ENCODE measurements around the gene TMC6.
"Not testable (repeated sequence)": the region's sequence is repeated elsewhere in the genome, so short reads cannot be mapped to it uniquely, and the experiment has no call there.

TMC6 gene, protein sequence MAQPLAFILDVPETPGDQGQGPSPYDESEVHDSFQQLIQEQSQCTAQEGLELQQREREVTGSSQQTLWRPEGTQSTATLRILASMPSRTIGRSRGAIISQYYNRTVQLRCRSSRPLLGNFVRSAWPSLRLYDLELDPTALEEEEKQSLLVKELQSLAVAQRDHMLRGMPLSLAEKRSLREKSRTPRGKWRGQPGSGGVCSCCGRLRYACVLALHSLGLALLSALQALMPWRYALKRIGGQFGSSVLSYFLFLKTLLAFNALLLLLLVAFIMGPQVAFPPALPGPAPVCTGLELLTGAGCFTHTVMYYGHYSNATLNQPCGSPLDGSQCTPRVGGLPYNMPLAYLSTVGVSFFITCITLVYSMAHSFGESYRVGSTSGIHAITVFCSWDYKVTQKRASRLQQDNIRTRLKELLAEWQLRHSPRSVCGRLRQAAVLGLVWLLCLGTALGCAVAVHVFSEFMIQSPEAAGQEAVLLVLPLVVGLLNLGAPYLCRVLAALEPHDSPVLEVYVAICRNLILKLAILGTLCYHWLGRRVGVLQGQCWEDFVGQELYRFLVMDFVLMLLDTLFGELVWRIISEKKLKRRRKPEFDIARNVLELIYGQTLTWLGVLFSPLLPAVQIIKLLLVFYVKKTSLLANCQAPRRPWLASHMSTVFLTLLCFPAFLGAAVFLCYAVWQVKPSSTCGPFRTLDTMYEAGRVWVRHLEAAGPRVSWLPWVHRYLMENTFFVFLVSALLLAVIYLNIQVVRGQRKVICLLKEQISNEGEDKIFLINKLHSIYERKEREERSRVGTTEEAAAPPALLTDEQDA

DNA sequence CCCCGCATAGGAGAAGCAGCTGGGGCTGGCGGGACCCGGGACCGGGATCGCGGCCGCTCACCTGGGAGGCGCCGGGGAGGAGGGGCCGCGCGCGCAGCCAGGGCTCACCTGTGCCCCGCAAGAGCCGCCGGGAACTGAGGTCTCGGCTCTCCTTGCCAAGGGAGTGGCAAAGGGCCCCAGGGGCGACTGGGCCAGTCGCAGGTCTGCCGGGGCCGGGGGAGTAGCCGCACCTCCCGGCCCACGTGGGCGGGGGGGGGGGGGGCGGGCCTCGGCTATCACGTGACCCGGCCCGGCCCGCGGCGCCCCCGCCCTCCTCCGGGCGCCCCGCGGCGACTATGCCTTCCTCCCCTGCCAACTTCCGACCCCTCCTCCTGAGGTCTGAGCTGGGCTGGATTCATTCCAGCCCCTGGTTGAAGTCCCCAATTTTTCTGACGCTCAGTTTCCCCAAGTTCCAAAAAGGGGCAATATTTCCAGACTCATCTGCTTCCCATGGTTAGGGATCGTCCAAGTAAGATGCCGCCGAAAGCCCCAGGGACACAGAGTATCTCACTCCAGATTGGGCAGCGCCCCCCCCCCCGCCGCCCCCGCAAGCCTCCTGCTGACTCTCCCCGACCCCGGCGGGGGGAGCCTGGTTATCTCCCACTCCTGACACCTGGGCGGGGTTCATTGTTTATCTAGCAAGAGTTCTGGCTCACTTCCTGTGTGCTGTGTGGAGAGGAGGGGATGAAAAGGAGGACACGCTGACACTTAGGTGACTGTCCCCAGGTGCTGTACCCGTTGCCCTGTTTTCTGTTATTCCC is at the start of gene TMC6:
Gene TMC6 (minus strand): TSS at position 205 of the 800 bp plus-strand sequence. CDS start 1,923 bp downstream, outside the sequence.
- peak; percentile 82 for DNase-seq

DNA sequence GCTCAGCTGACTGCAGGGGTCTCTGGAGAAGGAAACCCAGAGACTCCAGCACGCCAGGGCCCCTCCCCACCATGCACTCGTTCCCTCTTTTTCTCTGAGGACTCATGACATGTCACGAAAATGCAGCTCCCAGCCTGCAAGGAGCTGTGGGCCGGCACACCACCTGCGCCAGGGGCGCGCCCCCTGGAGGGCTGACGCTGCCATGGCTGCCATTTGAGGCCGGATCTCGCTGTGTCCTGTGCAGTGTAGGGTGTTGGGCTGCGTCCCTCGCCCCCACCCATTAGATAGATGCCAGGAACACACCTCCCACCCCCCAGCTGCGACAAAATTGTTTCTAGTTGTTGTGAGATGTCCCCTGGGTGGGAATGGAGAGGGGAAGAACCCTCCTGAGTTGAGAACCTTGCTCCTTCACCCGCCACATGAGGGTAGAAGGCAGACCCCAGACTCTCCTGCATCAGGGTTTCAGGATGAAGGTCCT is 48.0 kb upstream of the TMC6 start:
- no peak for DNase-seq

DNA sequence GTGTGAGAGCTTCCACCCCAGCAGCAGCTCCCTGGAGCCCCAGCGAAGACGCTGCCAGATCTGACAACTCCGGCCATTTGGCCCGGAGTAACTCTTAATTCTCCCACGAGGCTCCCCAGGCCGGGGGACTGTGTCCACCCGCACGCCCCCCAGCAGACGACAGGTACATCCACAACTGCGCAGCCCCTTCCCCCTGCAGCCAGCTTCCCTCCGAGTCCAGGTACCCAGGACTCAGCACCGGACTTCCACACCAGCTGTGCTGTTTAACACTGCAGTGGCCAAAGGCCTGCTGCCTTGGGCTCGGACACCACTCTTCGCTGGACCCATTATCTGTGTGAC is 47.1 kb upstream of the TMC6 start:
- no peak for DNase-seq

DNA sequence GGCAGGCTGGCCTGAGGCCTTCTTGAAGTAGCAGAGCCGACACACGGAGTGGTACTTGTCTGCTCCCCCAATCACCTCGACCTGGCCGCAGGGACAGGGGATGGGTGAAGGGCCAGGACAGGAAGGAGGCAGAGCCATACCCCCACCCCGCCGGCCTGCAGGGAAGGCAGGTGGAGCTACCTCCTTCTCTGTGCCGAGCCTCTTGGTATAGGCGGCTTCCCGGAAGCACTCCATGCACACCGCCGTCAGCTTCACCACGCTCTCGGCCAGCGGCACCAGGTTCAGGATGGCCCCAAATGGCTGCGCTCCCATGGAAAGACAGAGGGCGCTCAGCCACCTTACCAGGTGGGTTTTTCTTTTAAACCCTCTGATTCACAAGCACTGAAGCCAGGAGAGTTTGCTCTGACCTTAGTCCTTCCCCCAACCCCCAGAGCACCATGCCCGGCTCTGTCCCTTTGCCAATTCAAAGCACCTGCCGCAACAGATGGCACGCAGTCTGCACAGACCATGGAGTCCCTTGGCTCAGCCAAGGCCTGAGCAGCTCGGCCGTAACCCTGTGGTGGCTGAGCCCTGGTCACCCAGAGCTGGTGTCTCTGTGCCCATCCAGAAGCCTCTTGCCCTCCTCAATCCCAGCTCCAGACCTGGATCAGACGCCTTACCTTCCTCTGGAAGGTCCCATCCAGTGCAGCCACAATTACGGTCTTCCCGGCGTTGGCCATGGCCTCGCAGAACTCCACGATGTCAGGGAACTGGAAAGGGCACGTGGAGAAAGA is 46.5 kb upstream of the TMC6 start:
- peak; percentile 63 for DNase-seq

DNA sequence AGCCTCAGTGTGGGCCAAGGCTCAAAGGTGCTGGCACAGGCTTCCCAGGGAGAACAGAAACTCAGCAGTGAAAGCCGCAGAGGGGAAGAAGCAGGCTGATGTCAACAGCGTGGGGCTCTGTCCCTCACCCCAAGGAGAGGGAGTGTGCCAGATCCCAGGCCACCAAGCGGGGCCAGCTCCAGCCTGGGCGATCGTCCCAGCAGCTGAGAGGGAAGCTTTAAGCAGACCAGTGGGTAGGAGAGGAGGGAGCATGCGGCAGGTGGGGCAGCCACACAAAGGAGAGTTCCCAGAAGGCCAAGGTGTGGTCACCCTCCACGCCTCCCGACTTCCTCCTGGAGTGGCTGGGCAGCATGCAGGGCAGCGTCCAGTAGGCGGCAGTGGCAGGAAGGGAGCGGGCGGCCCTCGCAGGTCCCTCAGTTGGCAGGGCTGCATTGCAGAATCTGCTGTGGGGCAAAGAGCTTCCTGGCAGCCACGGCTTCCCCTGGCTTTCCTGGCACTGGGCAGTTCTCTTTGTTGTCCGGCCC is 45.9 kb upstream of the TMC6 start:
- DNase-seq, result no peak

DNA sequence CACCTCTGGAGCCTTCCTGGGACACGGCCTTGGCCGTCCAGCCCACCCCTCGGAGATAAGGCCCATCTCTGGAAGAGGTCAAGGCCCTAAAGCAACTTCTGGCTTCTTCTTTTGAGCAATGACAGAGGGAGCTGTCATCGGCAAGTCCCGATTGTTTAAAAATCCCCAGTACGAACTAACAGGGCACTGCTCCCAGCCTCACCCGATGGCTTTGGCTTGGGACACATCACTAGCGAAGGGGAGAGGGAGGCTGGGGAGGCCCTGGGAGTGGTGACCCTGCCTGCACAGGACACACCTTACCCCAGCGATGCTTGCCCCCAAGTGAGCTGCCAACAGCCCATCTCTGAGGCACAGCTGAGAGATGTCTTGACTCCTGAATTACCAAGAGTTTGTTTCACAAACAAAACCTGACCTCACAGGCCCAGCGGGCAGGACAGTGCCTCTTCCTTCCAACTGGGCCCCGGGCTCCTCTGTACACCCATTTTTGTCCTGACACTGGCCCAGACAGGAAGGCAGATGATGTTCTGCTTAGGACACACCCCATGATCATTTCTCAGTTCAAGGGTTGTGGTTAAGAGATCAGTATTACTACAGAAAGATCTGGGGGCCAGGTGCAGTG is 44.7 kb upstream of the TMC6 start:
- no peak for DNase-seq

DNA sequence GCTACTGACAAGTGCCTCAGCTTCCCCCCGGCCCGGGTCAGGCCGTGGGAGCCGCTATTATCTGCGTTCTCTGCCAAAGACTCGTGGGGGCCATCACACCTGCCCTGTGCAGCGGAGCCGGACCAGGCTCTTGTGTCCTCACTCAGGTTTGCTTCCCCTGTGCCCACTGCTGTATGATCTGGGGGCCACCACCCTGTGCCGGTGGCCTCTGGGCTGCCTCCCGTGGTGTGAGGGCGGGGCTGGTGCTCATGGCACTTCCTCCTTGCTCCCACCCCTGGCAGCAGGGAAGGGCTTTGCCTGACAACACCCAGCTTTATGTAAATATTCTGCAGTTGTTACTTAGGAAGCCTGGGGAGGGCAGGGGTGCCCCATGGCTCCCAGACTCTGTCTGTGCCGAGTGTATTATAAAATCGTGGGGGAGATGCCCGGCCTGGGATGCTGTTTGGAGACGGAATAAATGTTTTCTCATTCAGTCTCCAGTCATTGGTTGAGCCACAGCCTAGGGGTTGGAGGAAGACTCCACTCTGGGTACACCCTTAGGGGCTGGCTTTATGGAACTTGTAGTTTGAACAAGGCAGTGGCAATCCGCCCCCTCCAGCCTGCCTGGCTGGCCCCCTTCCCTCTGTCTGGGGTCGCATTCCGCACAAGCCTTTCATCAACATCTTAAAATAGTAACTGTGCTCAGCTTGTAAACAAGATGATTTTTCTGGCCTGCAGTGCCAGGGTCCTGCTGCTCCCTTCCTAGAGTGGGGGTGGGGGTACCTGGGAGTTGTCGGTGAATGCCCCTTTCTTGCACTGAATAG is 43.9 kb upstream of the TMC6 start:
- peak; percentile 24 for DNase-seq

DNA sequence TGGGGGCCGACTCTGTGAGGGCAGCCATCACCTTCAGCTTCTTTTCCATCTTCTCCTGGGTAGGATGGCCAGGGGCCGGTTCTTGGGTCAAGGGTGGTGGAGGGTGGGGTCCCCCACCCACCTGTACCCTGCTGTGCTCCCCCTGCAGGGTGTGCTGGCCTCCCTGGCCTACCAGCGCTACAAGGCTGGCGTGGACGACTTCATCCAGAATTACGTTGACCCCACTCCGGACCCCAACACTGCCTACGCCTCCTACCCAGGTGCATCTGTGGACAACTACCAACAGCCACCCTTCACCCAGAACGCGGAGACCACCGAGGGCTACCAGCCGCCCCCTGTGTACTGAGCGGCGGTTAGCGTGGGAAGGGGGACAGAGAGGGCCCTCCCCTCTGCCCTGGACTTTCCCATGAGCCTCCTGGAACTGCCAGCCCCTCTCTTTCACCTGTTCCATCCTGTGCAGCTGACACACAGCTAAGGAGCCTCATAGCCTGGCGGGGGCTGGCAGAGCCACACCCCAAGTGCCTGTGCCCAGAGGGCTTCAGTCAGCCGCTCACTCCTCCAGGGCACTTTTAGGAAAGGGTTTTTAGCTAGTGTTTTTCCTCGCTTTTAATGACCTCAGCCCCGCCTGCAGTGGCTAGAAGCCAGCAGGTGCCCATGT is 43.2 kb upstream of the TMC6 start:
- not testable (repeated sequence) for DNase-seq

DNA sequence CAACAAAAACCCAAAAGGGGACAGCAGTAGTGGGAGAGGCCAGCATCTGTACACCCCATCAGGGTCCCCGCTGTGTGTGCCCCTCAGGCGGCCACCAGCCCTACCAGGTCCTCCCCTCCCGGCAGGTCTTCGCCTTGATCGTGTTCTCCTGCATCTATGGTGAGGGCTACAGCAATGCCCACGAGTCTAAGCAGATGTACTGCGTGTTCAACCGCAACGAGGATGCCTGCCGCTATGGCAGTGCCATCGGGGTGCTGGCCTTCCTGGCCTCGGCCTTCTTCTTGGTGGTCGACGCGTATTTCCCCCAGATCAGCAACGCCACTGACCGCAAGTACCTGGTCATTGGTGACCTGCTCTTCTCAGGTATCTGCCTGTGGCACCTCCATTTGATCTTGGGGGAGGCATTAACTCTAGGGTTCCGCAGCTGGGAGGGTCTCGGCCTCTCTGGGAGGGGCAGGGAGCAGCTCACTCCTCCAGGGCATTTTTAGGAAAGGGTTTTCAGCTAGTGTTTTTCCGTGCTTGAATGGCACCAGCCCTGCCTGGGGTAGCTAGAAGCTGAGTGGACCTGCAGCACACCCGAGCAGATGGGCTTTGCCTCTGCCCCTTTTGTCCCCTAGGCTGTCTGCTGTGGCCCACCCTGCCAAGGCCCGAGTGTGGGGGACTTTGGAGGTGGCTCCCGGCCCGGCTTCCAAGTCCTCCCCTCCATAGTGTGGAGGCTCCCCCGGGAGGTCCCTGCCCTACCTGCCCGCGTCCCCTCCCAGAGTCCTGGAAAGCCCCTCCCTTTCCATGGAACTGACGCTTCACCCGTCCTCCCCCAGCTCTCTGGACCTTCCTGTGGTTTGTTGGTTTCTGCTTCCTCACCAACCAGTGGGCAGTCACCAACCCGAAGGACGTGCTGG is 42.4 kb upstream of the TMC6 start:
- DNase-seq, result no peak

DNA sequence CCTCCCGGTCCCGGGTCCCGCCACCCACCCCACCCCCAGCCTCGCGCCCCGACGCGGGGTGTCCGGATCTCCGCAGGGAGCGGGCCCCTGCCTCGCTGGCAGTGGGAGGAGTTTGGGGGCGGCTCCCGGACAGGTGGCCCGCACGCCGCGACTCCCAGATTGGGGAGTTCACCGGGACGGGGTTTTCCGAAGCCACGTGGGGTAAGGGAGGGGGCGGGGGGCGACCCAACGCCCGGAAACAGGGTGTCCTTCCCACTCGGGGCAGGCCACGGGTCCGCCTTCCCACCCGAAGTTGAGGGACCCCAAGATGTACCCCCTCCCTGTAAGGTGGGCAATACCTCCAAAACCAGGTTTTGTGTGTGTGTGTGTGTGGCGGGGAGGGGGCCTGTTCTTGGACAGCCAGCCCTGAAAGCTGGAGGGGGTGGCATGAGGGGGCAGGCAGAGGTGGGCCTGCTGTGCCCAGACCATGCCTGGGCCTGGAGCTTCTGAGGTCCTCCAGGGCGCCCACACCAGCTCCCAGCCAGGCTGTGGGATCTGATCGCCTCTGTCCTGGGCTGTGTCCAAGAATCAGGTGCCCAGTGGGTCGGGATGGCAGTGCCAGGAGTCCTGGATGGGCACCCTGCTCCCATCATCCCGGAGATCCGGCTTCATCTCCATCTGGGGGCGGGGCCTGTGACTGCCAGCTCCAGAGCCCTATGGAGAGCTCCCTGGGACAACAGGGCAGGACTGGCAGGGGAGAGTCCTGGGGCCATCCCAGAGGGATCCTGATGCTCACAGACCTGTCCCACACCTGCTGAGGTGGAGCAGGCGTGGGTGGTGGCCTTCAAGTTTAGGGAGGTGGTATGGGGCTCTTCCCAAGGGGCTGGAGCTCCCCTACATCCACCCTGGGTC is 40.6 kb upstream of the TMC6 start:
- DNase-seq, result peak; percentile 42

DNA sequence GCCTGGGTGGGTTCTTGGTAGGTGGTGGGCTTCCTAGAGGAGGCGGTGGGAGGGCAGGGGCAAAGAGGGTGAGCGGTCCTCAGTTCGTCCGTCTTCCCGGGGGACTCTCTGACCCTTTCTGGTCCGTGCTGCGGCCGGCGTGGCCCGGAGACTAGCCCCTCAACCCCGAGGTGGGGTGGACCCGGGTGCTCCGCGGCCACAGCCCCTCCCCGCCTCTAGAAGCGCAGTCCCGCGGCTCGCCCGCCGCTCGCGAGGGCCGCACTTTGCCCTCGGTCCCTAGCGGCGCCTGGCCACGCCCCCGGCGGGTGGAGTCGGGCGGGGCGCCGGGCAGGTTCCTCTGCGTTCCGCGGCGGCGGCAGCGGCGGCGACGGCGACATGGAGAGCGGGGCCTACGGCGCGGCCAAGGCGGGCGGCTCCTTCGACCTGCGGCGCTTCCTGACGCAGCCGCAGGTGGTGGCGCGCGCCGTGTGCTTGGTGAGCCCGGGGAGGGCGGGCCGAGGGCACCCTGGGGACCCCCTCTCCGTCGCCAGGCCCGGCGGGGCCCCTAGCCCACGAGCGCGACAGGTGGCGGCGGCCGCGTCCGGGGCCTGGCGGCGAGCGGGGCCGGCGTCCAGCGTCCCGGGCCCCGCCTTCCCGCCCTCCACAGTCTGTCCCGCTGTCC is 39.8 kb upstream of the TMC6 start, which contains the start of gene SYNGR2:
Gene SYNGR2 (plus strand): TSS at position 340 of the 661 bp plus-strand sequence. CDS start 36 bp downstream, at position 376.
- DNase-seq, result peak; percentile 64

DNA sequence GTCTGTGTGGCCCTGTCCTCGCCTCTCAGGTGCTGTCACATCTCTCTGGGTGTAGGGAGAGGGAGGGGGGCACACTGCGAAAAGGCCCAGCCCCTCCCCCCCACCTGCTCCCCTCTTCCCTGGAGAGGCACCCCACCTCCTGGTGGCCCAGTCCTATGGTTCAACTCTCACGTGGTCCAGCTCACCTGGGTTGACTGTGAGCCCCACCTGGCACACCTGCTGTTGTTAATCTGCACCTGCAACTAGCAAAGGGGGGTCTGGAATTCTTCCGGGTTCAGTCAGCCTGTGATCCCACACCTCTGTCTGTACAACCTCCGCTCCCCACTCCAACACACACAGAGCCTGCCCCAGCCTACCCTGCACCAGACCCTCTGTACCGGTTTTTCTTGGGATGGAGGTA is 37.9 kb upstream of the TMC6 start:
- peak; percentile 29 for DNase-seq

DNA sequence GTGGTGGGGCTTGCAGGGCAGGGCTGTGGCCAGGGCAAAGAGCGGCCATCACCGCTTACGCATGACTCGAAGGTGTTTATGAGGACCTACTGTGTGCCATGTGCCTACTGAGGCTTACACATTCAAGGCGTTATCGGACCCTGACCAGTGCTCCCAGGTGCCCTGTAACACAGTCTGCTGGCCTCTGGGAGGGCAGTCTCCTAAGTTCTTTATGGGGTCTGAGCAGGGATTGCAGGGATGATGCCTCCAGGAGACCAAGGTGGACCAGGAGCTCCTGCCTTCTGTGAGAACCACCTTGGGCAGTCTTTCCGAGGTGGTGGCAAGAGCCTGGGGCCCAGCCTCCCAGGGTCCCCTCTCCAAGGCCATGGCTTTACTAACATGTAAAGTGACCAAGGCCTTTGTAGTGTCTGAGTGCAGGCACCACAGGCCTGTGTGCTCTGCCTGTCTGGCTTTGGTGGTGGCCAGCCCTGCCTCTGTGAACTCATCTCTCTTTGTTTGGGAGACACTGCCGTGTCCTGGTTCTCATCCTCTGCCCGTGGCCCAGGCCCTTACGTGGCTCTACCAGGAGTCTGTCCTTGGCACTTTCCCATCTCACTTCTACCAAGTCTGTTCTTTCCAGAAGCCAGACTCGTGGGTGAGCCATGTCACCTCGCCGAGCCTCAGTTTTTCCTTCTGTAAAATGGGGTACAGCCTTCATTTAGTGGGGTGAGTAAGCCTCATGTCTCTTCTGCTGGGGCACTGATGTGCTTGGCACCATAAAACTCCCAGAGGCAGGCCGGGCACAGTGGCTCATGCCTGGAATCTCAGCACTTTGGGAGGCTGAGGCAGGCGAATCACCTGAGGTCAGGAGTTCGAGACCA is 36.4 kb upstream of the TMC6 start:
- no peak for DNase-seq

DNA sequence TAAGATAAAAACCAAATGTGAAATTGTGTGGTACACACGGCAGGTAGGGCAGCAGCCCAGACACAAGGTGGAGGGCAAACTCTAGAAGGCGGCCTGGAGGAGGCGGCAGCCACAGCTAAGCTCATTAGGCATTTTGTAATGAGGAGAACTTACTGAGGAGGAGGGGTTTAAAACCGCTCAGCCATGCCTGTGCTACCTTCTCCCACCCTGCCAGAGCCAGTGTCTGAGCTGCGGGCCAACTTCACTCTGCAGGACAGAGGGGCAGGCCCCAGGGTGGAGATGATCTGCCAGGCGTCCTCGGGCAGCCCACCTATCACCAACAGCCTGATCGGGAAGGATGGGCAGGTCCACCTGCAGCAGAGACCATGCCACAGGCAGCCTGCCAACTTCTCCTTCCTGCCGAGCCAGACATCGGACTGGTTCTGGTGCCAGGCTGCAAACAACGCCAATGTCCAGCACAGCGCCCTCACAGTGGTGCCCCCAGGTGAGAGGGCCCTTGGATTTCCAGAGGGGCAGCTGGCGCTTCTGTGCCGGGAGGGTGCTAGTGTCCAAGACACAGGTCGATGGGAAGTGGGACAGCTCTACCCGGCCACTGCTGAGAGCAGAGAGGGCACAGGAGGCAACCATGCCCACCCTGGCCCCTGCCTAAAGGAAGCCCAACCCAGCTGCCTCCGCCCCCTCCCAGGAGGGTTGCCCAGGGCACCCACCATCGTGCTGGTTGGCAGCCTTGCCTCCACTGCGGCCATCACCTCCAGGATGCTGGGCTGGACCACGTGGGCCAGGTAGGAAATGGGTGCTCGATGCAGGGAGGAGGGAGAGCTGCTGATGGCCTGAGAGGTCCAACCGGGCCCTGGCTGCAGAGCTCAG is 35.6 kb upstream of the TMC6 start:
- no peak for DNase-seq

DNA sequence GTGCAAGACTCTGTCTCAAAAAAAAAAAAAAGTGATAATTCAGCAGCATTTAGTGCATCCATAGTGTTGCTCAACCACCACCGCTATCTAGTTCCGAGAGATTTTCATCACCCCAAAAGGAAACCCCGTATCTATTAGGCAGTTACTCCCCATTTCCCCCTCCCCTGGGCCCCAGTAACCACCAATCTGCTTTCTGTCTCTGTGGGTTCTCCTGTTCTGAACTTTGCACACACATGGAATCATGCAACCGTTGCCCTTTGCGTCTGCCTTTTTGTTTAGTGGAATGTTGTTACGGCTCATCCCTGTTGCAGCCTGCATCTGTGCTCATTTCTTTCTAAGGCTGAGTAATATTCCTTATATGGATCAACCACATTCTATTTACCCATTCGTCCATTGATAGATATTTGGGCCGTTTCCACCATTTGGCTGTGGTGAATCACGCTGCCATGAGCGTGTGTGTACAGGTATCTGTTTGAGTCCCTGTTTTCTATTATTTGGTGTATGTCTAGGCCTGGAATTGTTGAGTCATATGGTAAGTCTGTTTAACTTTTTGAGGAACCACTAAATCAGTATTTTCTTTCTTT is 31.1 kb upstream of the TMC6 start:
- DNase-seq, result no peak
